PC-9 (cell line): ENCODE data around the gene ZDHHC21. TPM values are rescaled to one million over a fixed set of nuclear protein-coding genes. Genes with fewer than 3 reads are reported as not detected.

Experiments
- BruUV-seq: library from RNA; stranded (reverse); fragments of 400-500 nt; replicated peaks from 2 replicates; lab custom pipeline; 2021; lab: Mats Ljungman, UMichigan
- CTCF ChIA-PET: fragments of 300-600 bp; sonication (Branson Sonifier 250); formaldehyde crosslinking; loops from one replicate; lab custom pipeline; 2022; ENCODE audit warnings: antibody characterized with exemption; lab: Charles Lee
- POLR2A ChIA-PET: fragments of 300-600 bp; sonication (Branson Sonifier 250); formaldehyde crosslinking; loops from one replicate; lab custom pipeline; 2022; ENCODE audit warnings: antibody characterized with exemption; ENCODE audit not compliant: unreplicated experiment; lab: Charles Lee
- DNase-seq, 2 experiments: peaks; one replicate each; pipeline versions ENCODE4 v3.0.0 to v3.0.0-alpha.2; 2015 to 2022; ENCODE audit warnings: mixed read lengths in 1 of 2
- H2AFZ ChIP-seq: fragments of 200-600 bp; sonication (generic); 2 replicates; pipeline ENCODE4 v1.8.1; 2017; ENCODE audit warnings: antibody characterized with exemption
- H3F3A ChIP-seq: fragments of 200-600 bp; sonication (generic); 2 replicates; pipeline ENCODE4 v1.8.1; 2017; ENCODE audit warnings: antibody characterized with exemption, mild to moderate bottlenecking, low read depth; ENCODE audit not compliant: insufficient read depth
- H3K27ac ChIP-seq: fragments of 200-600 bp; sonication (generic); 2 replicates; pipeline ENCODE4 v1.6.1; 2016; ENCODE audit warnings: mixed run types
- H3K27me3 ChIP-seq: fragments of 200-600 bp; sonication (generic); 2 replicates; pipeline ENCODE4 v1.6.1; 2016; ENCODE audit warnings: low read depth, mixed run types; ENCODE audit not compliant: insufficient read depth
- H3K36me3 ChIP-seq: fragments of 200-600 bp; sonication (generic); 2 replicates; pipeline ENCODE4 v1.6.1; 2016; ENCODE audit warnings: low read depth, mixed run types
- H3K4me1 ChIP-seq: fragments of 200-600 bp; sonication (generic); replicated peaks from 2 replicates; pipeline ENCODE4 v1.6.1; 2016; ENCODE audit warnings: mixed run types; ENCODE audit not compliant: insufficient read depth
- H3K4me2 ChIP-seq: fragments of 200-600 bp; sonication (generic); 2 replicates; pipeline ENCODE4 v1.6.1; 2017; ENCODE audit warnings: mixed run types
- H3K4me3 ChIP-seq: fragments of 200-600 bp; sonication (generic); 2 replicates; pipeline ENCODE4 v1.6.1; 2016; ENCODE audit warnings: mixed run types
- H3K79me2 ChIP-seq: fragments of 200-600 bp; sonication (generic); 2 replicates; pipeline ENCODE4 v1.6.1; 2017; ENCODE audit warnings: low read depth, mixed run types
- H3K9me2 ChIP-seq: fragments of 200-600 bp; sonication (generic); 2 replicates; pipeline ENCODE4 v1.8.1; 2017; ENCODE audit warnings: mild to moderate bottlenecking; ENCODE audit not compliant: insufficient read depth
- H3K9me3 ChIP-seq: fragments of 200-600 bp; sonication (generic); 2 replicates; pipeline ENCODE4 v1.8.1; 2016; ENCODE audit warnings: low read depth; ENCODE audit not compliant: insufficient read depth
- H4K20me1 ChIP-seq: fragments of 200-600 bp; sonication (generic); 2 replicates; pipeline ENCODE4 v1.8.1; 2017; ENCODE audit not compliant: insufficient read depth
- CTCF ChIP-seq: fragments of 200-600 bp; sonication (generic); conservative IDR thresholded peaks from 2 replicates; pipeline ENCODE4 v1.6.1; 2017; ENCODE audit warnings: mixed run types, antibody characterized with exemption, mild to moderate bottlenecking, moderate library complexity
- EZH2 ChIP-seq: fragments of 200-600 bp; sonication (generic); IDR thresholded peaks from 2 replicates; pipeline ENCODE4 v1.8.0; 2017; ENCODE audit warnings: antibody characterized with exemption, low read depth
- intact Hi-C: fragments of 100-400 bp; cut with micrococcal nuclease; formaldehyde crosslinking; loops from one replicate; pipeline ENCODE4 v1.10.0; 2022; ENCODE audit not compliant: unreplicated experiment
- total RNA-seq: library from RNA; stranded (reverse); gene quantifications from 2 replicates; pipeline ENCODE4 v1.2.3, GENCODE V29; 2021

Gene ZDHHC21
- total RNA-seq, 1 experiment from 2014 or later = 5.3 TPM

- H3K4me1 ChIP-seq = no peaks in the 10 kb centered on the region
- no peaks in the 10 kb centered on the region for H3K9me2 ChIP-seq
- H3K36me3 ChIP-seq = no peaks in the 10 kb centered on the region
- H3K27me3 ChIP-seq = no peaks in the 10 kb centered on the region
- no peaks in the 10 kb centered on the region for H3K79me2 ChIP-seq
- POLR2A ChIA-PET = no interaction called here
- no peaks in the 10 kb centered on the region for H3K9me3 ChIP-seq
- TF ChIP-seq EZH2 (no peak), CTCF (no peak)
- no peak overlapping the region for H2AFZ ChIP-seq
- DNase-seq = no peak
- intact Hi-C loops = no loop called here
- H3K4me2 ChIP-seq = no peak overlapping the region
- H3F3A ChIP-seq = no peaks in the 10 kb centered on the region
- CTCF ChIA-PET = no interaction called here
- no peak overlapping the region for H3K4me3 ChIP-seq
- no peak overlapping the region for H3K27ac ChIP-seq
- BruUV-seq = no TSS peak
- no peaks in the 10 kb centered on the region for H4K20me1 ChIP-seq
Measured at GRCh38 chr9:14585730-14586473, 107.3 kb downstream of the ZDHHC21 start.

- Histone ChIP-seq H3K27me3 (no peaks in the 10 kb centered on the region), H3F3A (no peaks in the 10 kb centered on the region), H3K9me3 (no peaks in the 10 kb centered on the region), H3K79me2 (no peaks in the 10 kb centered on the region), H3K27ac (no peak overlapping the region), H3K9me2 (no peaks in the 10 kb centered on the region), H3K4me3 (no peak overlapping the region), H4K20me1 (no peaks in the 10 kb centered on the region), H2AFZ (no peak overlapping the region), H3K4me2 (no peak overlapping the region), H3K36me3 (no peaks in the 10 kb centered on the region), H3K4me1 (no peaks in the 10 kb centered on the region)
- CTCF ChIA-PET = no interaction called here
- no TSS peak for BruUV-seq
- TF ChIP-seq CTCF (no peak), EZH2 (no peak)
- POLR2A ChIA-PET = no interaction called here
- DNase-seq = no peak
- intact Hi-C loops = no loop called here
Measured at GRCh38 chr9:14584571-14584970, 108.7 kb downstream of the ZDHHC21 start.

- Histone ChIP-seq H3K9me2 (no peaks in the 10 kb centered on the region), H4K20me1 (no peaks in the 10 kb centered on the region), H3K36me3 (no peaks in the 10 kb centered on the region), H3F3A (no peaks in the 10 kb centered on the region), H3K27ac (no peak overlapping the region), H3K4me2 (no peak overlapping the region), H2AFZ (no peak overlapping the region), H3K9me3 (no peaks in the 10 kb centered on the region), H3K27me3 (no peaks in the 10 kb centered on the region), H3K4me3 (no peak overlapping the region), H3K79me2 (no peaks in the 10 kb centered on the region), H3K4me1 (no peaks in the 10 kb centered on the region)
- TF ChIP-seq CTCF = no peak
- no peak for TF ChIP-seq EZH2
- ChIA-PET CTCF (no interaction called here), POLR2A (no interaction called here)
- BruUV-seq = no TSS peak
- intact Hi-C loops = no loop called here
- no peak for DNase-seq
Measured at GRCh38 chr9:14578030-14578429, 115.2 kb downstream of the ZDHHC21 start.
